ENCODE data around the gene PSTPIP2. TPM values are rescaled to one million over a fixed set of nuclear protein-coding genes. Genes with fewer than 3 reads are reported as not detected.
A peak's percentile ranks its signal among the peaks of the same experiment; 100 is the strongest.
"Not testable (repeated sequence)": the region's sequence is repeated elsewhere in the genome, so short reads cannot be mapped to it uniquely, and the experiment has no call there.

Gene PSTPIP2
- total and polyA plus RNA-seq, 5 donors from 2014 or later: 10.3 to 16.1 (median 12.4) TPM

GRCh38 chr18:45978084-45978483 is 94.0 kb downstream of the PSTPIP2 start:
- Mint-ChIP-seq H3K4me3 (no peak overlapping the region), H3K27ac (no peak overlapping the region), H3K36me3 (peaks cover 2% of the 10 kb centered on the region), H3K4me1 (peaks cover 5 to 15% (median 6%) of the 10 kb centered on the region in 4 donors), H3K27me3 (peaks cover 4% of the 10 kb centered on the region), H3K9me3 (no peaks in the 10 kb centered on the region)
- no peaks in the 10 kb centered on the region for H3K27me3 ChIP-seq (ENCODE audit: control insufficient read depth, insufficient read depth, low read length)
- H3K4me3 ChIP-seq (ENCODE audit: low read depth, low read length): no peak overlapping the region
- DNase-seq (no peak), ATAC-seq (ENCODE audit: low read depth in 2 of 2) (no peak)
- H3K9me3 ChIP-seq (ENCODE audit: control insufficient read depth in 2 of 2, low read length in 2 of 2): no peaks in the 10 kb centered on the region
- H3K4me1 ChIP-seq (ENCODE audit: control insufficient read depth, insufficient read depth, low read length, poor library complexity, severe bottlenecking): peaks cover 6% of the 10 kb centered on the region
- no peak overlapping the region for H3K27ac ChIP-seq (ENCODE audit: insufficient read depth, low read length, poor library complexity, severe bottlenecking)
- no peaks in the 10 kb centered on the region for H3K36me3 ChIP-seq (ENCODE audit: control insufficient read depth, insufficient read depth, low read length)

- Mint-ChIP-seq H3K27me3 (no peaks in the 10 kb centered on the region), H3K27ac (no peak overlapping the region), H3K4me3 (no peak overlapping the region), H3K36me3 (no peaks in the 10 kb centered on the region), H3K4me1 (peaks cover 5 to 15% (median 6%) of the 10 kb centered on the region in 4 donors), H3K9me3 (no peaks in the 10 kb centered on the region)
- Histone ChIP-seq H3K36me3 (ENCODE audit: control insufficient read depth, insufficient read depth, low read length) (no peaks in the 10 kb centered on the region), H3K9me3 (ENCODE audit: control insufficient read depth in 2 of 2, low read length in 2 of 2) (no peaks in the 10 kb centered on the region), H3K4me1 (ENCODE audit: control insufficient read depth, insufficient read depth, low read length, poor library complexity, severe bottlenecking) (peaks cover 6% of the 10 kb centered on the region), H3K4me3 (ENCODE audit: low read depth, low read length) (no peak overlapping the region), H3K27me3 (ENCODE audit: control insufficient read depth, insufficient read depth, low read length) (no peaks in the 10 kb centered on the region), H3K27ac (ENCODE audit: insufficient read depth, low read length, poor library complexity, severe bottlenecking) (no peak overlapping the region)
- ATAC-seq (ENCODE audit: low read depth in 2 of 2) (no peak), DNase-seq (no peak)
These were observed 95.1 kb downstream of the PSTPIP2 start for GRCh38 chr18:45976974-45977373.

GRCh38 chr18:45976566-45976965 is 95.5 kb downstream of the PSTPIP2 start:
- Histone ChIP-seq H3K4me1 (ENCODE audit: control insufficient read depth, insufficient read depth, low read length, poor library complexity, severe bottlenecking) (peaks cover 6% of the 10 kb centered on the region), H3K4me3 (ENCODE audit: low read depth, low read length) (no peak overlapping the region), H3K27ac (ENCODE audit: insufficient read depth, low read length, poor library complexity, severe bottlenecking) (no peak overlapping the region), H3K27me3 (ENCODE audit: control insufficient read depth, insufficient read depth, low read length) (no peaks in the 10 kb centered on the region), H3K36me3 (ENCODE audit: control insufficient read depth, insufficient read depth, low read length) (no peaks in the 10 kb centered on the region), H3K9me3 (ENCODE audit: control insufficient read depth in 2 of 2, low read length in 2 of 2) (no peaks in the 10 kb centered on the region)
- no peak overlapping the region for H3K4me3 Mint-ChIP-seq
- ATAC-seq (ENCODE audit: low read depth in 2 of 2): no peak
- no peaks in the 10 kb centered on the region for H3K27me3 Mint-ChIP-seq
- H3K9me3 Mint-ChIP-seq: no peaks in the 10 kb centered on the region
- H3K4me1 Mint-ChIP-seq: peaks cover 5 to 15% (median 6%) of the 10 kb centered on the region in 4 donors
- H3K36me3 Mint-ChIP-seq: no peaks in the 10 kb centered on the region
- no peak for DNase-seq
- no peak overlapping the region for H3K27ac Mint-ChIP-seq

- Histone ChIP-seq H3K36me3 (ENCODE audit: control insufficient read depth, insufficient read depth, low read length) (no peaks in the 10 kb centered on the region), H3K9me3 (ENCODE audit: control insufficient read depth in 2 of 2, low read length in 2 of 2) (no peaks in the 10 kb centered on the region), H3K27me3 (ENCODE audit: control insufficient read depth, insufficient read depth, low read length) (no peaks in the 10 kb centered on the region), H3K4me1 (ENCODE audit: control insufficient read depth, insufficient read depth, low read length, poor library complexity, severe bottlenecking) (peaks cover 6% of the 10 kb centered on the region), H3K27ac (ENCODE audit: insufficient read depth, low read length, poor library complexity, severe bottlenecking) (no peak overlapping the region), H3K4me3 (ENCODE audit: low read depth, low read length) (peak overlapping the region; percentile 47)
- Mint-ChIP-seq H3K27ac (peak overlapping the region in 1 of 3 donors; percentile 32), H3K4me1 (peaks cover 5 to 15% (median 6%) of the 10 kb centered on the region in 4 donors), H3K4me3 (peak overlapping the region in 2 of 4 donors; percentile 4 to 9), H3K27me3 (no peaks in the 10 kb centered on the region), H3K36me3 (no peaks in the 10 kb centered on the region), H3K9me3 (no peaks in the 10 kb centered on the region)
- peak; percentile 50 to 85 (median 55) for DNase-seq
- peak; percentile 76 to 86 for ATAC-seq (ENCODE audit: low read depth in 2 of 2)
These were observed 97.9 kb downstream of the PSTPIP2 start for GRCh38 chr18:45974088-45974536.

GRCh38 chr18:45967007-45967706 is 104.9 kb downstream of the PSTPIP2 start, which contains the start of gene EPG5:
TSS of gene EPG5 (minus strand) at chr18:45967329. CDS start at chr18:45967239, 90 bp downstream.
- H3K36me3 ChIP-seq (ENCODE audit: control insufficient read depth, insufficient read depth, low read length): peaks cover 5% of the 10 kb centered on the region
- peak within 1 kb of the TSS; percentile 90 for H3K4me3 ChIP-seq (ENCODE audit: low read depth, low read length)
- H3K9me3 ChIP-seq (ENCODE audit: control insufficient read depth in 2 of 2, low read length in 2 of 2): no peaks in the 10 kb centered on the region
- peak within 1 kb of the TSS; percentile 59 for H3K27ac ChIP-seq (ENCODE audit: insufficient read depth, low read length, poor library complexity, severe bottlenecking)
- peak; percentile 94 to 97 for ATAC-seq (ENCODE audit: low read depth in 2 of 2)
- peak within 1 kb of the TSS; percentile 90 to 97 (median 96) for H3K27ac Mint-ChIP-seq
- no peaks in the 10 kb centered on the region for H3K9me3 Mint-ChIP-seq
- H3K4me3 Mint-ChIP-seq: peak within 1 kb of the TSS; percentile 98 to 100 (median 99)
- DNase-seq: peak; percentile 85 to 96 (median 90)
- H3K36me3 Mint-ChIP-seq: peaks cover 11% of the 10 kb centered on the region
- H3K27me3 ChIP-seq (ENCODE audit: control insufficient read depth, insufficient read depth, low read length): no peaks in the 10 kb centered on the region
- H3K4me1 Mint-ChIP-seq: peaks cover 23 to 54% (median 41%) of the 10 kb centered on the region in 4 donors
- H3K4me1 ChIP-seq (ENCODE audit: control insufficient read depth, insufficient read depth, low read length, poor library complexity, severe bottlenecking): peaks cover 33% of the 10 kb centered on the region
- H3K27me3 Mint-ChIP-seq: peaks cover 8% of the 10 kb centered on the region

- Mint-ChIP-seq H3K36me3 (peaks cover 23% of the 10 kb centered on the region), H3K4me3 (peak overlapping the region; percentile 51 to 71 (median 64)), H3K4me1 (peaks cover 29 to 74% (median 60%) of the 10 kb centered on the region in 4 donors), H3K27ac (peak overlapping the region in 2 of 3 donors; percentile 59 to 69)
- not testable (repeated sequence) for H3K27me3 ChIP-seq (ENCODE audit: control insufficient read depth, insufficient read depth, low read length); H3K9me3 ChIP-seq (ENCODE audit: control insufficient read depth in 2 of 2, low read length in 2 of 2); ATAC-seq (ENCODE audit: low read depth in 2 of 2); H3K4me3 ChIP-seq (ENCODE audit: low read depth, low read length); H3K9me3 Mint-ChIP-seq; DNase-seq; H3K27me3 Mint-ChIP-seq; H3K27ac ChIP-seq (ENCODE audit: insufficient read depth, low read length, poor library complexity, severe bottlenecking)
- Histone ChIP-seq H3K4me1 (ENCODE audit: control insufficient read depth, insufficient read depth, low read length, poor library complexity, severe bottlenecking) (peaks cover 47% of the 10 kb centered on the region), H3K36me3 (ENCODE audit: control insufficient read depth, insufficient read depth, low read length) (peaks cover 12% of the 10 kb centered on the region)
These were observed 107.1 kb downstream of the PSTPIP2 start for GRCh38 chr18:45964913-45965312.

- Histone ChIP-seq H3K4me3 (ENCODE audit: low read depth, low read length) (peak overlapping the region; percentile 38), H3K27me3 (ENCODE audit: control insufficient read depth, insufficient read depth, low read length) (no peaks in the 10 kb centered on the region), H3K27ac (ENCODE audit: insufficient read depth, low read length, poor library complexity, severe bottlenecking) (peak overlapping the region; percentile 82), H3K9me3 (ENCODE audit: control insufficient read depth in 2 of 2, low read length in 2 of 2) (no peaks in the 10 kb centered on the region), H3K36me3 (ENCODE audit: control insufficient read depth, insufficient read depth, low read length) (peaks cover 12% of the 10 kb centered on the region), H3K4me1 (ENCODE audit: control insufficient read depth, insufficient read depth, low read length, poor library complexity, severe bottlenecking) (peaks cover 59% of the 10 kb centered on the region)
- Mint-ChIP-seq H3K9me3 (no peaks in the 10 kb centered on the region), H3K36me3 (peaks cover 23% of the 10 kb centered on the region), H3K4me3 (peak overlapping the region; percentile 15 to 55 (median 52)), H3K27ac (peak overlapping the region; percentile 48 to 83 (median 79)), H3K4me1 (peaks cover 36 to 81% (median 63%) of the 10 kb centered on the region in 4 donors), H3K27me3 (peaks cover 4% of the 10 kb centered on the region)
- no peak for ATAC-seq (ENCODE audit: low read depth in 2 of 2)
- DNase-seq: peak in 1 of 3 donors; percentile 8
These were observed 109.2 kb downstream of the PSTPIP2 start for GRCh38 chr18:45962866-45963265.

All from CD4-positive, CD25-positive, alpha-beta regulatory T cell (primary cell).